ENCODE data around the gene SLFN5.

Gene SLFN5

DNA sequence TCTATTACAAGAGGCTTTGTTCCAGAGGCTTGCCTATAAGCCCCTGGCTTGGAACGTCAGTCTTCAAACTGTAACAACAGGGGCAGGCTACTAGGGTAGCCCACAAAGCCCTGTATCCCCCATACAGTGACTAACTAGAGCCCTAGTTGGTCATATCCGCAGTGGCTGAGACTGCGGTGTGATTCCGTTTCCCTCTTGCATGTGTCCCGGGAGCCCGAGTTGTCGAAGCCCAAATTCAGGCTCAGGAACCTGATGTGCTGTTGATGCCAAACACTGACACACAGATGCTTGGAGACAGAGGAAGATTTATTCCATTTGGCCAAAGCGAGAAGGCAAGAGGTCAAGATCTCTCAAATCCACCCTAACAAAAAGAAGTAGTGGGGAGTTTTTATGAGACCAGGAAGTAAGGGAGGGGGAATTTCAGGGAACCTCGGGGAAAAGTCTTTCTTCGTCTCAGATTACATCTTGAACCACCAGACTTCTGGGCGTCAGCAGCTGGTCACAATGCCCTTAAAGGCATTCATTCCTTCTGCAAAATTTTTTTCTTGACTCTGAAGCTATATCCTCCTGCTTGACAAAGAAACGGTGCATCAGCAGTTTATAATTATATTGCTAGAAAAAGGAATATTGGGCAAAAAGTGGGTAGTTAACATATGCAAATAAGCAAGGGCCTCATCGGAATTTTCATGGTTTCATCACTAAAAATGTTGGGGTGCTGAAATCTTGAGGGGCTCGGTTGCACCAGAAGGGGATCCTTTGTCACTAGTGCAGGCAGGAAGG is 879 bp downstream of the SLFN5 start:
- Histone ChIP-seq H3K18ac (ENCODE audit: low read length) (peak overlapping the region; percentile 12), H3K4ac (ENCODE audit: low read length) (no peak overlapping the region), H2BK12ac (ENCODE audit: low read length) (no peak overlapping the region), H3K27ac (replicated peaks; ENCODE audit: low read length) (no peak overlapping the region), H3K4me2 (ENCODE audit: insufficient read depth, low read length, poor library complexity, severe bottlenecking) (peak overlapping the region; percentile 77), H2AFZ (ENCODE audit: low read length) (peak overlapping the region; percentile 98), H3K23ac (ENCODE audit: low read depth, low read length, poor library complexity) (no peak overlapping the region), H4K91ac (ENCODE audit: low read depth, low read length, poor library complexity) (no peak overlapping the region), H2BK120ac (ENCODE audit: low read depth, low read length) (no peak overlapping the region), H3K4me3 (ENCODE audit: low read length in 2 of 2) (peak overlapping the region; percentile 72 to 80), H3K79me1 (ENCODE audit: low read depth, low read length) (no peaks in the 10 kb centered on the region), H3K9me3 (replicated peaks in 1 of 2; ENCODE audit: control insufficient read depth in 2 of 2, insufficient read depth in 1 of 2, low read depth in 1 of 2, low read length in 2 of 2) (no peaks in the 10 kb centered on the region), H3K4me1 (ENCODE audit: control insufficient read depth in 2 of 2, insufficient read depth in 1 of 2, low read depth in 1 of 2, low read length in 2 of 2) (peaks cover 9 to 15% of the 10 kb centered on the region in 2 donors), H2BK15ac (ENCODE audit: low read length) (no peak overlapping the region), H3K27me3 (ENCODE audit: control insufficient read depth in 3 of 3, insufficient read depth in 3 of 3, low read depth in 1 of 3, low read length in 3 of 3) (no peaks in the 10 kb centered on the region), H2AK5ac (ENCODE audit: low read depth, low read length) (no peak overlapping the region), H2BK5ac (ENCODE audit: low read length) (no peak overlapping the region), H3K36me3 (replicated peaks in 1 of 2; ENCODE audit: control insufficient read depth in 2 of 2, insufficient read depth in 2 of 2, low read length in 2 of 2) (no peaks in the 10 kb centered on the region), H3K9ac (ENCODE audit: low read depth, low read length, poor library complexity) (no peak overlapping the region), H4K8ac (ENCODE audit: low read depth, low read length) (no peak overlapping the region), H3K14ac (ENCODE audit: low read length) (no peak overlapping the region)
- DNase-seq (ENCODE audit: low spot score), result peak; percentile 24
- no CpG with 5 or more reads among the region's 14 CpGs for WGBS, 2 donors (ENCODE audit: extremely low coverage in 2 of 2, insufficient read length in 2 of 2, insufficient replicate concordance in 1 of 2)

GRCh38 chr17:35244341-35245195 is 1.7 kb downstream of the SLFN5 start:
- no peaks in the 10 kb centered on the region for H3K27me3 ChIP-seq (ENCODE audit: control insufficient read depth in 3 of 3, insufficient read depth in 3 of 3, low read depth in 1 of 3, low read length in 3 of 3)
- DNase-seq (ENCODE audit: low spot score), result no peak
- peak overlapping the region in 1 of 2 donors; percentile 72 for H3K4me3 ChIP-seq (ENCODE audit: low read length in 2 of 2)
- H3K36me3 ChIP-seq (replicated peaks in 1 of 2; ENCODE audit: control insufficient read depth in 2 of 2, insufficient read depth in 2 of 2, low read length in 2 of 2), result no peaks in the 10 kb centered on the region
- H3K18ac ChIP-seq (ENCODE audit: low read length), result no peak overlapping the region
- H3K79me1 ChIP-seq (ENCODE audit: low read depth, low read length), result no peaks in the 10 kb centered on the region
- peaks cover 9 to 15% of the 10 kb centered on the region in 2 donors for H3K4me1 ChIP-seq (ENCODE audit: control insufficient read depth in 2 of 2, insufficient read depth in 1 of 2, low read depth in 1 of 2, low read length in 2 of 2)
- no peak overlapping the region for H3K23ac ChIP-seq (ENCODE audit: low read depth, low read length, poor library complexity)
- H3K4me2 ChIP-seq (ENCODE audit: insufficient read depth, low read length, poor library complexity, severe bottlenecking), result peak overlapping the region; percentile 19
- H4K8ac ChIP-seq (ENCODE audit: low read depth, low read length), result no peak overlapping the region
- H3K9ac ChIP-seq (ENCODE audit: low read depth, low read length, poor library complexity), result no peak overlapping the region
- H2BK5ac ChIP-seq (ENCODE audit: low read length), result no peak overlapping the region
- no peaks in the 10 kb centered on the region for H3K9me3 ChIP-seq (replicated peaks in 1 of 2; ENCODE audit: control insufficient read depth in 2 of 2, insufficient read depth in 1 of 2, low read depth in 1 of 2, low read length in 2 of 2)
- H2BK120ac ChIP-seq (ENCODE audit: low read depth, low read length), result no peak overlapping the region
- H3K14ac ChIP-seq (ENCODE audit: low read length), result no peak overlapping the region
- no peak overlapping the region for H2BK12ac ChIP-seq (ENCODE audit: low read length)
- no peak overlapping the region for H3K4ac ChIP-seq (ENCODE audit: low read length)
- no peak overlapping the region for H3K27ac ChIP-seq (replicated peaks; ENCODE audit: low read length)
- no CpG with 5 or more reads among the region's 13 CpGs for WGBS, 2 donors (ENCODE audit: extremely low coverage in 2 of 2, insufficient read length in 2 of 2, insufficient replicate concordance in 1 of 2)
- no peak overlapping the region for H2AK5ac ChIP-seq (ENCODE audit: low read depth, low read length)
- H2AFZ ChIP-seq (ENCODE audit: low read length), result peak overlapping the region; percentile 98
- no peak overlapping the region for H4K91ac ChIP-seq (ENCODE audit: low read depth, low read length, poor library complexity)
- H2BK15ac ChIP-seq (ENCODE audit: low read length), result no peak overlapping the region

- Histone ChIP-seq H3K9me3 (replicated peaks in 1 of 2; ENCODE audit: control insufficient read depth in 2 of 2, insufficient read depth in 1 of 2, low read depth in 1 of 2, low read length in 2 of 2) (no peaks in the 10 kb centered on the region), H3K36me3 (replicated peaks in 1 of 2; ENCODE audit: control insufficient read depth in 2 of 2, insufficient read depth in 2 of 2, low read length in 2 of 2) (no peaks in the 10 kb centered on the region), H3K79me1 (ENCODE audit: low read depth, low read length) (no peaks in the 10 kb centered on the region), H4K91ac (ENCODE audit: low read depth, low read length, poor library complexity) (no peak overlapping the region), H2AFZ (ENCODE audit: low read length) (no peak overlapping the region), H3K23ac (ENCODE audit: low read depth, low read length, poor library complexity) (no peak overlapping the region), H3K18ac (ENCODE audit: low read length) (no peak overlapping the region), H4K8ac (ENCODE audit: low read depth, low read length) (no peak overlapping the region), H2BK15ac (ENCODE audit: low read length) (no peak overlapping the region), H3K4me2 (ENCODE audit: insufficient read depth, low read length, poor library complexity, severe bottlenecking) (no peak overlapping the region), H2AK5ac (ENCODE audit: low read depth, low read length) (no peak overlapping the region), H3K4me3 (ENCODE audit: low read length in 2 of 2) (no peak overlapping the region), H3K27ac (replicated peaks; ENCODE audit: low read length) (no peak overlapping the region), H2BK12ac (ENCODE audit: low read length) (no peak overlapping the region), H3K4ac (ENCODE audit: low read length) (no peak overlapping the region), H3K9ac (ENCODE audit: low read depth, low read length, poor library complexity) (no peak overlapping the region), H2BK5ac (ENCODE audit: low read length) (no peak overlapping the region), H3K27me3 (ENCODE audit: control insufficient read depth in 3 of 3, insufficient read depth in 3 of 3, low read depth in 1 of 3, low read length in 3 of 3) (no peaks in the 10 kb centered on the region), H3K4me1 (ENCODE audit: control insufficient read depth in 2 of 2, insufficient read depth in 1 of 2, low read depth in 1 of 2, low read length in 2 of 2) (peaks cover 9 to 15% of the 10 kb centered on the region in 2 donors), H2BK120ac (ENCODE audit: low read depth, low read length) (no peak overlapping the region), H3K14ac (ENCODE audit: low read length) (no peak overlapping the region)
- no peak for DNase-seq (ENCODE audit: low spot score)
- no CpG with 5 or more reads among the region's 1 CpG for WGBS, 2 donors (ENCODE audit: extremely low coverage in 2 of 2, insufficient read length in 2 of 2, insufficient replicate concordance in 1 of 2)
These were observed 2.3 kb downstream of the SLFN5 start for GRCh38 chr17:35245196-35245486.

DNA sequence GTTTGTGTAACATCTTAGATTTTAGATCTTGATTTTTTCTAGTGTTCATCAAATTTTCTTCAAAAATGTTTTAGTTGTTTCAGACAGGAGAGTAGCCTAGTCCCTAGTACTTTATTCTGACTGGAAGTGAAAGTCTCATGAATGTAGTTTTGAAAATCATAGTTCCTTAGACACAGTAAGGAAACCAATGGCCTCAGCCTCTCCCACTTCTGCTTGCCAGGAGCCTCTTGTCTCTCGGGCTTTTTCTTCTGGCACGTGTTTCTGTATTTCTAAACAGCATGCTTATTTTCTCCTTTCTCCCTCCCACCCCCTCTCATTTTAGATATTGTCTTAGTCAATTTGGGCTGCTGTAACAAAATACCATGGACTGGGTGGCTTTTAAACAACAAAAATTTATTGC is 9.8 kb downstream of the SLFN5 start:
- no peak overlapping the region for H2AK5ac ChIP-seq (ENCODE audit: low read depth, low read length)
- H2BK120ac ChIP-seq (ENCODE audit: low read depth, low read length), result no peak overlapping the region
- no peak overlapping the region for H4K8ac ChIP-seq (ENCODE audit: low read depth, low read length)
- H3K4me2 ChIP-seq (ENCODE audit: insufficient read depth, low read length, poor library complexity, severe bottlenecking), result no peak overlapping the region
- H2BK12ac ChIP-seq (ENCODE audit: low read length), result no peak overlapping the region
- H3K36me3 ChIP-seq (replicated peaks in 1 of 2; ENCODE audit: control insufficient read depth in 2 of 2, insufficient read depth in 2 of 2, low read length in 2 of 2), result no peaks in the 10 kb centered on the region
- no peak overlapping the region for H3K18ac ChIP-seq (ENCODE audit: low read length)
- no peaks in the 10 kb centered on the region for H3K27me3 ChIP-seq (ENCODE audit: control insufficient read depth in 3 of 3, insufficient read depth in 3 of 3, low read depth in 1 of 3, low read length in 3 of 3)
- no peak overlapping the region for H3K27ac ChIP-seq (replicated peaks; ENCODE audit: low read length)
- no peak overlapping the region for H3K23ac ChIP-seq (ENCODE audit: low read depth, low read length, poor library complexity)
- no CpG with 5 or more reads among the region's 2 CpGs for WGBS, 2 donors (ENCODE audit: extremely low coverage in 2 of 2, insufficient read length in 2 of 2, insufficient replicate concordance in 1 of 2)
- no peak overlapping the region for H4K91ac ChIP-seq (ENCODE audit: low read depth, low read length, poor library complexity)
- H3K4me3 ChIP-seq (ENCODE audit: low read length in 2 of 2), result no peak overlapping the region
- H3K4me1 ChIP-seq (ENCODE audit: control insufficient read depth in 2 of 2, insufficient read depth in 1 of 2, low read depth in 1 of 2, low read length in 2 of 2), result peaks cover 0 to 4% of the 10 kb centered on the region in 2 donors
- H2BK15ac ChIP-seq (ENCODE audit: low read length), result no peak overlapping the region
- H3K4ac ChIP-seq (ENCODE audit: low read length), result no peak overlapping the region
- H2AFZ ChIP-seq (ENCODE audit: low read length), result no peak overlapping the region
- H3K14ac ChIP-seq (ENCODE audit: low read length), result no peak overlapping the region
- H2BK5ac ChIP-seq (ENCODE audit: low read length), result no peak overlapping the region
- no peaks in the 10 kb centered on the region for H3K9me3 ChIP-seq (replicated peaks in 1 of 2; ENCODE audit: control insufficient read depth in 2 of 2, insufficient read depth in 1 of 2, low read depth in 1 of 2, low read length in 2 of 2)
- no peaks in the 10 kb centered on the region for H3K79me1 ChIP-seq (ENCODE audit: low read depth, low read length)
- no peak overlapping the region for H3K9ac ChIP-seq (ENCODE audit: low read depth, low read length, poor library complexity)
- DNase-seq (ENCODE audit: low spot score), result no peak
